WTC11 (cell line): ENCODE data around the gene WDR1.

Experiments used
- GTF2I ChIP-seq: fragments of 250-450 bp; sonication (Bioruptor Pico); conservative IDR thresholded peaks from 2 replicates; pipeline ENCODE4 v1.4.0; 2021; ENCODE audit warnings: mild to moderate bottlenecking
- IRF2 ChIP-seq: sonication (generic); formaldehyde crosslinking; IDR thresholded peaks from 2 replicates; pipeline ENCODE4 v1.8.0; 2022; ENCODE audit warnings: low read depth, missing genetic modification reagents, borderline replicate concordance
- NFE2L1 ChIP-seq: sonication (generic); formaldehyde crosslinking; IDR thresholded peaks from 2 replicates; pipeline ENCODE4 v1.8.1; 2023; ENCODE audit warnings: missing genetic modification reagents
- SP1 ChIP-seq: sonication (generic); formaldehyde crosslinking; conservative IDR thresholded peaks from 2 replicates; pipeline ENCODE4 v1.8.1; 2022; ENCODE audit warnings: missing genetic modification reagents
- ZNF138 ChIP-seq: sonication (generic); formaldehyde crosslinking; conservative IDR thresholded peaks from 2 replicates; pipeline ENCODE4 v1.8.1; 2022; ENCODE audit warnings: mild to moderate bottlenecking, moderate library complexity, missing genetic modification reagents
- ZNF396 ChIP-seq: fragments of 250-450 bp; sonication (Bioruptor Pico); IDR thresholded peaks from 2 replicates; pipeline ENCODE4 v1.8.0; 2021; ENCODE audit warnings: mild to moderate bottlenecking, moderate library complexity, borderline replicate concordance
- ZNF423 ChIP-seq: fragments of 250-450 bp; sonication (Bioruptor Pico); IDR thresholded peaks from 2 replicates; pipeline ENCODE4 v2.1.2; 2022; ENCODE audit warnings: mild to moderate bottlenecking, moderate library complexity
- TF ChIP-seq, protein P1 (sequence below): fragments of 200-600 bp; IDR thresholded peaks from 2 replicates; pipeline ENCODE4 v1.8.0; 2022; ENCODE audit warnings: antibody characterized with exemption
- TF ChIP-seq, protein P2 (sequence below): sonication (generic); formaldehyde crosslinking; IDR thresholded peaks from 2 replicates; pipeline ENCODE4 v1.8.1; 2023; ENCODE audit warnings: mild to moderate bottlenecking, missing genetic modification reagents, moderate library complexity
- TF ChIP-seq, protein P3 (sequence below): sonication (generic); formaldehyde crosslinking; IDR thresholded peaks from 2 replicates; pipeline ENCODE4 v1.8.0; 2023; ENCODE audit warnings: mild to moderate bottlenecking, missing genetic modification reagents
- TF ChIP-seq, protein P4 (sequence below): sonication (generic); formaldehyde crosslinking; IDR thresholded peaks from 2 replicates; pipeline ENCODE4 v1.8.1; 2022; ENCODE audit warnings: low read depth, mild to moderate bottlenecking, moderate library complexity, missing genetic modification reagents, borderline replicate concordance
- TF ChIP-seq, protein P5 (sequence below): sonication (generic); formaldehyde crosslinking; conservative IDR thresholded peaks from 2 replicates; pipeline ENCODE4 v1.8.1; 2023; ENCODE audit warnings: mild to moderate bottlenecking, low read depth, missing genetic modification reagents, moderate library complexity
- TF ChIP-seq, protein P6 (sequence below): sonication (generic); formaldehyde crosslinking; IDR thresholded peaks from 2 replicates; pipeline ENCODE4 v1.8.1; 2023; ENCODE audit warnings: mild to moderate bottlenecking, missing genetic modification reagents, borderline replicate concordance

DNA sequence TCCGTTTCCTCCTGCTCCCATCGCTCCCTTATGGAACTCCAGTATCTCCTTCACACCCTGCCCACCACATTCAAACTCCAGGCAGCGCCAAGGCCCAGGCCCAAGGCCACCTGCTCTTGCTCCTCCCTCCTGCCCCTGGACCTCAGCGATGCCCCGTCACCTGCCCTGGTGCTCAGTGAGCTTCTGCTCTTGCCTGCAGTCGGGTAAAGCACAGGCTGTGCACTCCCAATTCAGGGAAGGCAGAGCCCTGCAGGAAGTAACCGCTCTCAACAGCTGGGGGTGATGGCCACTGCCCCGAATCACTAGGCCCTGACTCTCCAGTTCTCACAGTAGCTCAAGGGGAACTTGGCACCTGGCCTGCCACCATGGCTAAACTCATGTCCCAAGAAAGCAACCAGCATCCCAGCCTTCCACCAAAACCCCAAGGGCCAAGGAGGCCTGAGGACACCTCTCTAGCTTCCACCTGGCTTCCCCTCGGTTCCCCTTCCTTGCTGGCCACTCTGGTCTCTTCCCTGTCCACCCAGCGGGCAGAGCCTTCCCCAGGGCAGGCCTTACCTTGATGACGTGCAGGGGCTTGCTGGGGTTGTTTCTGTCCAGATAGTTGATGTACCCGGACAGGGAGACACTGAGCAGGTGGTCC is 29.3 kb downstream of the WDR1 start:
- no peak for TF ChIP-seq IRF2 (CRISPR knock-in tag)
- TF ChIP-seq, protein P1, sequence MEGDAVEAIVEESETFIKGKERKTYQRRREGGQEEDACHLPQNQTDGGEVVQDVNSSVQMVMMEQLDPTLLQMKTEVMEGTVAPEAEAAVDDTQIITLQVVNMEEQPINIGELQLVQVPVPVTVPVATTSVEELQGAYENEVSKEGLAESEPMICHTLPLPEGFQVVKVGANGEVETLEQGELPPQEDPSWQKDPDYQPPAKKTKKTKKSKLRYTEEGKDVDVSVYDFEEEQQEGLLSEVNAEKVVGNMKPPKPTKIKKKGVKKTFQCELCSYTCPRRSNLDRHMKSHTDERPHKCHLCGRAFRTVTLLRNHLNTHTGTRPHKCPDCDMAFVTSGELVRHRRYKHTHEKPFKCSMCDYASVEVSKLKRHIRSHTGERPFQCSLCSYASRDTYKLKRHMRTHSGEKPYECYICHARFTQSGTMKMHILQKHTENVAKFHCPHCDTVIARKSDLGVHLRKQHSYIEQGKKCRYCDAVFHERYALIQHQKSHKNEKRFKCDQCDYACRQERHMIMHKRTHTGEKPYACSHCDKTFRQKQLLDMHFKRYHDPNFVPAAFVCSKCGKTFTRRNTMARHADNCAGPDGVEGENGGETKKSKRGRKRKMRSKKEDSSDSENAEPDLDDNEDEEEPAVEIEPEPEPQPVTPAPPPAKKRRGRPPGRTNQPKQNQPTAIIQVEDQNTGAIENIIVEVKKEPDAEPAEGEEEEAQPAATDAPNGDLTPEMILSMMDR: no peak
- TF ChIP-seq, protein P2, sequence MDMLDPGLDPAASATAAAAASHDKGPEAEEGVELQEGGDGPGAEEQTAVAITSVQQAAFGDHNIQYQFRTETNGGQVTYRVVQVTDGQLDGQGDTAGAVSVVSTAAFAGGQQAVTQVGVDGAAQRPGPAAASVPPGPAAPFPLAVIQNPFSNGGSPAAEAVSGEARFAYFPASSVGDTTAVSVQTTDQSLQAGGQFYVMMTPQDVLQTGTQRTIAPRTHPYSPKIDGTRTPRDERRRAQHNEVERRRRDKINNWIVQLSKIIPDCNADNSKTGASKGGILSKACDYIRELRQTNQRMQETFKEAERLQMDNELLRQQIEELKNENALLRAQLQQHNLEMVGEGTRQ (CRISPR knock-in tag): no peak
- TF ChIP-seq, protein P3, sequence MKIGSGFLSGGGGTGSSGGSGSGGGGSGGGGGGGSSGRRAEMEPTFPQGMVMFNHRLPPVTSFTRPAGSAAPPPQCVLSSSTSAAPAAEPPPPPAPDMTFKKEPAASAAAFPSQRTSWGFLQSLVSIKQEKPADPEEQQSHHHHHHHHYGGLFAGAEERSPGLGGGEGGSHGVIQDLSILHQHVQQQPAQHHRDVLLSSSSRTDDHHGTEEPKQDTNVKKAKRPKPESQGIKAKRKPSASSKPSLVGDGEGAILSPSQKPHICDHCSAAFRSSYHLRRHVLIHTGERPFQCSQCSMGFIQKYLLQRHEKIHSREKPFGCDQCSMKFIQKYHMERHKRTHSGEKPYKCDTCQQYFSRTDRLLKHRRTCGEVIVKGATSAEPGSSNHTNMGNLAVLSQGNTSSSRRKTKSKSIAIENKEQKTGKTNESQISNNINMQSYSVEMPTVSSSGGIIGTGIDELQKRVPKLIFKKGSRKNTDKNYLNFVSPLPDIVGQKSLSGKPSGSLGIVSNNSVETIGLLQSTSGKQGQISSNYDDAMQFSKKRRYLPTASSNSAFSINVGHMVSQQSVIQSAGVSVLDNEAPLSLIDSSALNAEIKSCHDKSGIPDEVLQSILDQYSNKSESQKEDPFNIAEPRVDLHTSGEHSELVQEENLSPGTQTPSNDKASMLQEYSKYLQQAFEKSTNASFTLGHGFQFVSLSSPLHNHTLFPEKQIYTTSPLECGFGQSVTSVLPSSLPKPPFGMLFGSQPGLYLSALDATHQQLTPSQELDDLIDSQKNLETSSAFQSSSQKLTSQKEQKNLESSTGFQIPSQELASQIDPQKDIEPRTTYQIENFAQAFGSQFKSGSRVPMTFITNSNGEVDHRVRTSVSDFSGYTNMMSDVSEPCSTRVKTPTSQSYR: no peak
- TF ChIP-seq SP1 (CRISPR knock-in tag): no peak
- TF ChIP-seq GTF2I (CRISPR knock-in tag): no peak
- TF ChIP-seq, protein P4, sequence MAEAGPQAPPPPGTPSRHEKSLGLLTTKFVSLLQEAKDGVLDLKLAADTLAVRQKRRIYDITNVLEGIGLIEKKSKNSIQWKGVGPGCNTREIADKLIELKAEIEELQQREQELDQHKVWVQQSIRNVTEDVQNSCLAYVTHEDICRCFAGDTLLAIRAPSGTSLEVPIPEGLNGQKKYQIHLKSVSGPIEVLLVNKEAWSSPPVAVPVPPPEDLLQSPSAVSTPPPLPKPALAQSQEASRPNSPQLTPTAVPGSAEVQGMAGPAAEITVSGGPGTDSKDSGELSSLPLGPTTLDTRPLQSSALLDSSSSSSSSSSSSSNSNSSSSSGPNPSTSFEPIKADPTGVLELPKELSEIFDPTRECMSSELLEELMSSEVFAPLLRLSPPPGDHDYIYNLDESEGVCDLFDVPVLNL (CRISPR knock-in tag): no peak
- no peak for TF ChIP-seq ZNF396 (CRISPR knock-in tag)
- TF ChIP-seq ZNF138 (CRISPR knock-in tag): no peak
- TF ChIP-seq, protein P5, sequence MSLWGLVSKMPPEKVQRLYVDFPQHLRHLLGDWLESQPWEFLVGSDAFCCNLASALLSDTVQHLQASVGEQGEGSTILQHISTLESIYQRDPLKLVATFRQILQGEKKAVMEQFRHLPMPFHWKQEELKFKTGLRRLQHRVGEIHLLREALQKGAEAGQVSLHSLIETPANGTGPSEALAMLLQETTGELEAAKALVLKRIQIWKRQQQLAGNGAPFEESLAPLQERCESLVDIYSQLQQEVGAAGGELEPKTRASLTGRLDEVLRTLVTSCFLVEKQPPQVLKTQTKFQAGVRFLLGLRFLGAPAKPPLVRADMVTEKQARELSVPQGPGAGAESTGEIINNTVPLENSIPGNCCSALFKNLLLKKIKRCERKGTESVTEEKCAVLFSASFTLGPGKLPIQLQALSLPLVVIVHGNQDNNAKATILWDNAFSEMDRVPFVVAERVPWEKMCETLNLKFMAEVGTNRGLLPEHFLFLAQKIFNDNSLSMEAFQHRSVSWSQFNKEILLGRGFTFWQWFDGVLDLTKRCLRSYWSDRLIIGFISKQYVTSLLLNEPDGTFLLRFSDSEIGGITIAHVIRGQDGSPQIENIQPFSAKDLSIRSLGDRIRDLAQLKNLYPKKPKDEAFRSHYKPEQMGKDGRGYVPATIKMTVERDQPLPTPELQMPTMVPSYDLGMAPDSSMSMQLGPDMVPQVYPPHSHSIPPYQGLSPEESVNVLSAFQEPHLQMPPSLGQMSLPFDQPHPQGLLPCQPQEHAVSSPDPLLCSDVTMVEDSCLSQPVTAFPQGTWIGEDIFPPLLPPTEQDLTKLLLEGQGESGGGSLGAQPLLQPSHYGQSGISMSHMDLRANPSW (CRISPR knock-in tag): no peak
- no peak for TF ChIP-seq NFE2L1 (CRISPR knock-in tag)
- TF ChIP-seq ZNF423: no peak
- TF ChIP-seq, protein P6, sequence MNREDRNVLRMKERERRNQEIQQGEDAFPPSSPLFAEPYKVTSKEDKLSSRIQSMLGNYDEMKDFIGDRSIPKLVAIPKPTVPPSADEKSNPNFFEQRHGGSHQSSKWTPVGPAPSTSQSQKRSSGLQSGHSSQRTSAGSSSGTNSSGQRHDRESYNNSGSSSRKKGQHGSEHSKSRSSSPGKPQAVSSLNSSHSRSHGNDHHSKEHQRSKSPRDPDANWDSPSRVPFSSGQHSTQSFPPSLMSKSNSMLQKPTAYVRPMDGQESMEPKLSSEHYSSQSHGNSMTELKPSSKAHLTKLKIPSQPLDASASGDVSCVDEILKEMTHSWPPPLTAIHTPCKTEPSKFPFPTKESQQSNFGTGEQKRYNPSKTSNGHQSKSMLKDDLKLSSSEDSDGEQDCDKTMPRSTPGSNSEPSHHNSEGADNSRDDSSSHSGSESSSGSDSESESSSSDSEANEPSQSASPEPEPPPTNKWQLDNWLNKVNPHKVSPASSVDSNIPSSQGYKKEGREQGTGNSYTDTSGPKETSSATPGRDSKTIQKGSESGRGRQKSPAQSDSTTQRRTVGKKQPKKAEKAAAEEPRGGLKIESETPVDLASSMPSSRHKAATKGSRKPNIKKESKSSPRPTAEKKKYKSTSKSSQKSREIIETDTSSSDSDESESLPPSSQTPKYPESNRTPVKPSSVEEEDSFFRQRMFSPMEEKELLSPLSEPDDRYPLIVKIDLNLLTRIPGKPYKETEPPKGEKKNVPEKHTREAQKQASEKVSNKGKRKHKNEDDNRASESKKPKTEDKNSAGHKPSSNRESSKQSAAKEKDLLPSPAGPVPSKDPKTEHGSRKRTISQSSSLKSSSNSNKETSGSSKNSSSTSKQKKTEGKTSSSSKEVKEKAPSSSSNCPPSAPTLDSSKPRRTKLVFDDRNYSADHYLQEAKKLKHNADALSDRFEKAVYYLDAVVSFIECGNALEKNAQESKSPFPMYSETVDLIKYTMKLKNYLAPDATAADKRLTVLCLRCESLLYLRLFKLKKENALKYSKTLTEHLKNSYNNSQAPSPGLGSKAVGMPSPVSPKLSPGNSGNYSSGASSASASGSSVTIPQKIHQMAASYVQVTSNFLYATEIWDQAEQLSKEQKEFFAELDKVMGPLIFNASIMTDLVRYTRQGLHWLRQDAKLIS (CRISPR knock-in tag): no peak
